PC-9 (cell line): Measurements from ENCODE around the gene SLC25A21. TPM values are rescaled to one million over a fixed set of nuclear protein-coding genes. Genes with fewer than 3 reads are reported as not detected.

ENCODE experiments used
- BruUV-seq: library from RNA; stranded (reverse); fragments of 400-500 nt; replicated peaks from 2 replicates; lab custom pipeline; 2021; lab: Mats Ljungman, UMichigan
- CTCF ChIA-PET: fragments of 300-600 bp; sonication (Branson Sonifier 250); formaldehyde crosslinking; loops from one replicate; lab custom pipeline; 2022; ENCODE audit warnings: antibody characterized with exemption; lab: Charles Lee
- POLR2A ChIA-PET: fragments of 300-600 bp; sonication (Branson Sonifier 250); formaldehyde crosslinking; loops from one replicate; lab custom pipeline; 2022; ENCODE audit warnings: antibody characterized with exemption; ENCODE audit not compliant: unreplicated experiment; lab: Charles Lee
- DNase-seq, 2 experiments: peaks; one replicate each; pipeline versions ENCODE4 v3.0.0 to v3.0.0-alpha.2; 2015 to 2022; ENCODE audit warnings: mixed read lengths in 1 of 2
- H2AFZ ChIP-seq: fragments of 200-600 bp; sonication (generic); 2 replicates; pipeline ENCODE4 v1.8.1; 2017; ENCODE audit warnings: antibody characterized with exemption
- H3F3A ChIP-seq: fragments of 200-600 bp; sonication (generic); 2 replicates; pipeline ENCODE4 v1.8.1; 2017; ENCODE audit warnings: antibody characterized with exemption, mild to moderate bottlenecking, low read depth; ENCODE audit not compliant: insufficient read depth
- H3K27ac ChIP-seq: fragments of 200-600 bp; sonication (generic); 2 replicates; pipeline ENCODE4 v1.6.1; 2016; ENCODE audit warnings: mixed run types
- H3K27me3 ChIP-seq: fragments of 200-600 bp; sonication (generic); 2 replicates; pipeline ENCODE4 v1.6.1; 2016; ENCODE audit warnings: low read depth, mixed run types; ENCODE audit not compliant: insufficient read depth
- H3K36me3 ChIP-seq: fragments of 200-600 bp; sonication (generic); 2 replicates; pipeline ENCODE4 v1.6.1; 2016; ENCODE audit warnings: low read depth, mixed run types
- H3K4me1 ChIP-seq: fragments of 200-600 bp; sonication (generic); replicated peaks from 2 replicates; pipeline ENCODE4 v1.6.1; 2016; ENCODE audit warnings: mixed run types; ENCODE audit not compliant: insufficient read depth
- H3K4me2 ChIP-seq: fragments of 200-600 bp; sonication (generic); 2 replicates; pipeline ENCODE4 v1.6.1; 2017; ENCODE audit warnings: mixed run types
- H3K4me3 ChIP-seq: fragments of 200-600 bp; sonication (generic); 2 replicates; pipeline ENCODE4 v1.6.1; 2016; ENCODE audit warnings: mixed run types
- H3K79me2 ChIP-seq: fragments of 200-600 bp; sonication (generic); 2 replicates; pipeline ENCODE4 v1.6.1; 2017; ENCODE audit warnings: low read depth, mixed run types
- H3K9me2 ChIP-seq: fragments of 200-600 bp; sonication (generic); 2 replicates; pipeline ENCODE4 v1.8.1; 2017; ENCODE audit warnings: mild to moderate bottlenecking; ENCODE audit not compliant: insufficient read depth
- H3K9me3 ChIP-seq: fragments of 200-600 bp; sonication (generic); 2 replicates; pipeline ENCODE4 v1.8.1; 2016; ENCODE audit warnings: low read depth; ENCODE audit not compliant: insufficient read depth
- H4K20me1 ChIP-seq: fragments of 200-600 bp; sonication (generic); 2 replicates; pipeline ENCODE4 v1.8.1; 2017; ENCODE audit not compliant: insufficient read depth
- EZH2 ChIP-seq: fragments of 200-600 bp; sonication (generic); IDR thresholded peaks from 2 replicates; pipeline ENCODE4 v1.8.0; 2017; ENCODE audit warnings: antibody characterized with exemption, low read depth
- intact Hi-C: fragments of 100-400 bp; cut with micrococcal nuclease; formaldehyde crosslinking; loops from one replicate; pipeline ENCODE4 v1.10.0; 2022; ENCODE audit not compliant: unreplicated experiment
- total RNA-seq: library from RNA; stranded (reverse); gene quantifications from 2 replicates; pipeline ENCODE4 v1.2.3, GENCODE V29; 2021
- TF ChIP-seq, protein P1 (sequence below): fragments of 200-600 bp; sonication (generic); conservative IDR thresholded peaks from 2 replicates; pipeline ENCODE4 v1.6.1; 2017; ENCODE audit warnings: mixed run types, antibody characterized with exemption, mild to moderate bottlenecking, moderate library complexity

The SLC25A21 gene
- total RNA-seq, 1 experiment from 2014 or later = 3.2 TPM

- Histone ChIP-seq H3K79me2 (no peaks in the 10 kb centered on the region), H3F3A (no peaks in the 10 kb centered on the region), H3K4me1 (peaks cover 12% of the 10 kb centered on the region), H3K36me3 (no peaks in the 10 kb centered on the region), H3K27ac (no peak overlapping the region), H2AFZ (no peak overlapping the region), H4K20me1 (no peaks in the 10 kb centered on the region), H3K9me3 (no peaks in the 10 kb centered on the region), H3K4me3 (no peak overlapping the region), H3K9me2 (no peaks in the 10 kb centered on the region), H3K27me3 (no peaks in the 10 kb centered on the region), H3K4me2 (no peak overlapping the region)
- TF ChIP-seq, protein P1, sequence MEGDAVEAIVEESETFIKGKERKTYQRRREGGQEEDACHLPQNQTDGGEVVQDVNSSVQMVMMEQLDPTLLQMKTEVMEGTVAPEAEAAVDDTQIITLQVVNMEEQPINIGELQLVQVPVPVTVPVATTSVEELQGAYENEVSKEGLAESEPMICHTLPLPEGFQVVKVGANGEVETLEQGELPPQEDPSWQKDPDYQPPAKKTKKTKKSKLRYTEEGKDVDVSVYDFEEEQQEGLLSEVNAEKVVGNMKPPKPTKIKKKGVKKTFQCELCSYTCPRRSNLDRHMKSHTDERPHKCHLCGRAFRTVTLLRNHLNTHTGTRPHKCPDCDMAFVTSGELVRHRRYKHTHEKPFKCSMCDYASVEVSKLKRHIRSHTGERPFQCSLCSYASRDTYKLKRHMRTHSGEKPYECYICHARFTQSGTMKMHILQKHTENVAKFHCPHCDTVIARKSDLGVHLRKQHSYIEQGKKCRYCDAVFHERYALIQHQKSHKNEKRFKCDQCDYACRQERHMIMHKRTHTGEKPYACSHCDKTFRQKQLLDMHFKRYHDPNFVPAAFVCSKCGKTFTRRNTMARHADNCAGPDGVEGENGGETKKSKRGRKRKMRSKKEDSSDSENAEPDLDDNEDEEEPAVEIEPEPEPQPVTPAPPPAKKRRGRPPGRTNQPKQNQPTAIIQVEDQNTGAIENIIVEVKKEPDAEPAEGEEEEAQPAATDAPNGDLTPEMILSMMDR = no peak
- no peak for TF ChIP-seq EZH2
- intact Hi-C loops = no loop called here
- ChIA-PET CTCF (no interaction called here), POLR2A (no interaction called here)
- no TSS peak for BruUV-seq
- DNase-seq = no peak
Observed at GRCh38 chr14:37034410-37035285, 137.8 kb downstream of the SLC25A21 start.

DNA sequence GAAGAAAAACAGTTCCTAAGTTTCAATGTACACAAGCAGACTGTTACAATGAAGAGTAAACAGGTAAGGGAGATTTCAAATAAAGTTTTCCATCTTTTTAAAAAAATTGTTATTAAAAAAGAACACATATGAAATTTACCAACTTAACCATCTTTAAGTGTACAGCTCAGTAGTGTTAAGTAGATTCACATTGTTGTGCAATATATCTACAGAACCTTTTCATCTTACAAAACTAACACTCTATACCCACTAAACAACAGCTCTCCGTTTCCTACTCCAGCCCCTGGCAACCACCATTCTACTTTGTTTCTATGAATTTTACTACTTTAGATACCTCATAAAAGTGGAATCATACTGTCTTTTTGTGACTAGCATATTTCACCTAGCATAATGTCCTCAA lies 139.5 kb downstream of the SLC25A21 start:
- CTCF ChIA-PET = no interaction called here
- H4K20me1 ChIP-seq = no peaks in the 10 kb centered on the region
- no peak overlapping the region for H2AFZ ChIP-seq
- H3K9me2 ChIP-seq = no peaks in the 10 kb centered on the region
- POLR2A ChIA-PET = no interaction called here
- H3K27me3 ChIP-seq = no peaks in the 10 kb centered on the region
- TF ChIP-seq, protein P1 = no peak
- TF ChIP-seq EZH2 = no peak
- no peaks in the 10 kb centered on the region for H3K36me3 ChIP-seq
- intact Hi-C loops = no loop called here
- no peaks in the 10 kb centered on the region for H3F3A ChIP-seq
- no peak for DNase-seq
- no peak overlapping the region for H3K4me3 ChIP-seq
- BruUV-seq = no TSS peak
- no peaks in the 10 kb centered on the region for H3K79me2 ChIP-seq
- H3K27ac ChIP-seq = no peak overlapping the region
- no peak overlapping the region for H3K4me2 ChIP-seq
- peaks cover 12% of the 10 kb centered on the region for H3K4me1 ChIP-seq
- no peaks in the 10 kb centered on the region for H3K9me3 ChIP-seq

- Histone ChIP-seq H3K9me2 (no peaks in the 10 kb centered on the region), H3K27me3 (no peaks in the 10 kb centered on the region), H3K4me2 (no peak overlapping the region), H3K27ac (no peak overlapping the region), H3K79me2 (no peaks in the 10 kb centered on the region), H4K20me1 (no peaks in the 10 kb centered on the region), H3F3A (no peaks in the 10 kb centered on the region), H3K36me3 (no peaks in the 10 kb centered on the region), H3K9me3 (no peaks in the 10 kb centered on the region), H3K4me1 (no peaks in the 10 kb centered on the region), H3K4me3 (no peak overlapping the region), H2AFZ (no peak overlapping the region)
- DNase-seq = no peak
- POLR2A ChIA-PET = interaction anchor here (0.6 kb wide), 1 partner anchor 530 kb away, joined by 5 read pairs; no protein-coding TSS in a partner anchor
- TF ChIP-seq, protein P1 = no peak
- no peak for TF ChIP-seq EZH2
- no TSS peak for BruUV-seq
- intact Hi-C loops = no loop called here
- CTCF ChIA-PET = no interaction called here
Observed at GRCh38 chr14:37027188-37027824, 145.1 kb downstream of the SLC25A21 start.
